A549 (cell line): ENCODE results near the gene SRCAP.

ENCODE experiments used
- CBX8 ChIP-seq: fragments of 200-600 bp; sonication (generic); IDR thresholded peaks from 2 replicates; pipeline ENCODE4 v1.6.1; 2016
- CEBPB ChIP-seq, 2 experiments: fragments of >200 bp in 1 of 2; sonication (Bioruptor Twin) in 1 of 2; formaldehyde crosslinking in 1 of 2; IDR thresholded peaks; 2 replicates each; pipeline ENCODE4 v1.6.1; 2012 to 2016
- CTCF ChIP-seq: fragments of >200 bp; sonication (Bioruptor Twin); formaldehyde crosslinking; IDR thresholded peaks from 3 replicates; pipeline ENCODE4 v1.5.1; 2016
- EP300 ChIP-seq, 2 experiments: fragments of >200 bp; sonication (Bioruptor Twin); formaldehyde crosslinking; IDR thresholded peaks; 2 replicates in 1 of 2; 3 replicates in 1 of 2; pipeline ENCODE4 v1.6.1; 2016 to 2017
- JUNB ChIP-seq: fragments of >200 bp; sonication (Bioruptor Twin); formaldehyde crosslinking; IDR thresholded peaks from 2 replicates; pipeline ENCODE4 v1.6.1; 2016
- MYC ChIP-seq: IDR thresholded peaks from 2 replicates; pipeline ENCODE4 v1.6.1; 2012; ENCODE audit warnings: mild to moderate bottlenecking, inconsistent platforms, low read length, improper control_type of control experiment, borderline replicate concordance
- POLR2A ChIP-seq: IDR thresholded peaks from 2 replicates; pipeline ENCODE4 v1.6.1; 2012; ENCODE audit warnings: mild to moderate bottlenecking, low read length
- RAD21 ChIP-seq, 2 experiments: fragments of >200 bp in 1 of 2; sonication (Bioruptor Twin) in 1 of 2; formaldehyde crosslinking in 1 of 2; IDR thresholded peaks in 1 of 2; conservative IDR thresholded peaks in 1 of 2; 2 replicates in 1 of 2; 3 replicates in 1 of 2; pipeline ENCODE4 v1.6.1; 2012 to 2018; ENCODE audit warnings: inconsistent platforms in 1 of 2
- SMC3 ChIP-seq: fragments of >200 bp; sonication (Bioruptor Twin); formaldehyde crosslinking; IDR thresholded peaks from 3 replicates; pipeline ENCODE4 v1.6.1; 2018; ENCODE audit warnings: inconsistent platforms
- TF ChIP-seq, protein P1 (sequence below): fragments of >200 bp; sonication (Bioruptor Twin); formaldehyde crosslinking; IDR thresholded peaks from 3 replicates; pipeline ENCODE4 v1.6.1; 2016
- TF ChIP-seq, protein P2 (sequence below): fragments of 200-600 bp; sonication (generic); IDR thresholded peaks from 2 replicates; pipeline ENCODE4 v1.6.1; 2016; ENCODE audit warnings: antibody characterized with exemption, mild to moderate bottlenecking, moderate library complexity

DNA sequence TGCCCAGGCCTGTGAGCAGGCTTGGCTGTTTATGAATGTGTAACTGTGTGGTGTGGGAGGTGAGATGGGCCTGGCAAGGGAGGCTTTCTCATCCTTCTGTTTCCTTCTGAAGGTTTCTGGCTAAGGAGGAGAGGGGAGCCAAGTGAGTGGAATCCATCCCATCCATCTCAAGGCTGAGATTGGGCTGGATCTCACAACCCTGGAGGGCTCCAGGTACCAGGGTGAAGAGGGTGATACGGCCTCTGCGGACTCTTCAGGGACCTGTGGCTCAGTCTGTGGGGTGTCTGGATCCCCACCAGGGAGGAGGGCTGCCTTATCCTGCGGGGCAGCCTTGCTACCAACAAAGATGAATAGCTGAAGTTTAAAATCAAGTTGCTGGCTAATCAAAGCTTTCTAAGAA is 81.0 kb downstream of the SRCAP start:
- TF ChIP-seq, protein P1, sequence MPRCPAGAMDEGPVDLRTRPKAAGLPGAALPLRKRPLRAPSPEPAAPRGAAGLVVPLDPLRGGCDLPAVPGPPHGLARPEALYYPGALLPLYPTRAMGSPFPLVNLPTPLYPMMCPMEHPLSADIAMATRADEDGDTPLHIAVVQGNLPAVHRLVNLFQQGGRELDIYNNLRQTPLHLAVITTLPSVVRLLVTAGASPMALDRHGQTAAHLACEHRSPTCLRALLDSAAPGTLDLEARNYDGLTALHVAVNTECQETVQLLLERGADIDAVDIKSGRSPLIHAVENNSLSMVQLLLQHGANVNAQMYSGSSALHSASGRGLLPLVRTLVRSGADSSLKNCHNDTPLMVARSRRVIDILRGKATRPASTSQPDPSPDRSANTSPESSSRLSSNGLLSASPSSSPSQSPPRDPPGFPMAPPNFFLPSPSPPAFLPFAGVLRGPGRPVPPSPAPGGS = no peak
- TF ChIP-seq, protein P2, sequence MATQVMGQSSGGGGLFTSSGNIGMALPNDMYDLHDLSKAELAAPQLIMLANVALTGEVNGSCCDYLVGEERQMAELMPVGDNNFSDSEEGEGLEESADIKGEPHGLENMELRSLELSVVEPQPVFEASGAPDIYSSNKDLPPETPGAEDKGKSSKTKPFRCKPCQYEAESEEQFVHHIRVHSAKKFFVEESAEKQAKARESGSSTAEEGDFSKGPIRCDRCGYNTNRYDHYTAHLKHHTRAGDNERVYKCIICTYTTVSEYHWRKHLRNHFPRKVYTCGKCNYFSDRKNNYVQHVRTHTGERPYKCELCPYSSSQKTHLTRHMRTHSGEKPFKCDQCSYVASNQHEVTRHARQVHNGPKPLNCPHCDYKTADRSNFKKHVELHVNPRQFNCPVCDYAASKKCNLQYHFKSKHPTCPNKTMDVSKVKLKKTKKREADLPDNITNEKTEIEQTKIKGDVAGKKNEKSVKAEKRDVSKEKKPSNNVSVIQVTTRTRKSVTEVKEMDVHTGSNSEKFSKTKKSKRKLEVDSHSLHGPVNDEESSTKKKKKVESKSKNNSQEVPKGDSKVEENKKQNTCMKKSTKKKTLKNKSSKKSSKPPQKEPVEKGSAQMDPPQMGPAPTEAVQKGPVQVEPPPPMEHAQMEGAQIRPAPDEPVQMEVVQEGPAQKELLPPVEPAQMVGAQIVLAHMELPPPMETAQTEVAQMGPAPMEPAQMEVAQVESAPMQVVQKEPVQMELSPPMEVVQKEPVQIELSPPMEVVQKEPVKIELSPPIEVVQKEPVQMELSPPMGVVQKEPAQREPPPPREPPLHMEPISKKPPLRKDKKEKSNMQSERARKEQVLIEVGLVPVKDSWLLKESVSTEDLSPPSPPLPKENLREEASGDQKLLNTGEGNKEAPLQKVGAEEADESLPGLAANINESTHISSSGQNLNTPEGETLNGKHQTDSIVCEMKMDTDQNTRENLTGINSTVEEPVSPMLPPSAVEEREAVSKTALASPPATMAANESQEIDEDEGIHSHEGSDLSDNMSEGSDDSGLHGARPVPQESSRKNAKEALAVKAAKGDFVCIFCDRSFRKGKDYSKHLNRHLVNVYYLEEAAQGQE = no peak
- no peak for TF ChIP-seq POLR2A
- TF ChIP-seq CTCF = no peak
- no peak for TF ChIP-seq SMC3
- no peak for TF ChIP-seq MYC
- TF ChIP-seq CEBPB (IDR thresholded peaks at IDR 0.05) = no peak
- no peak for TF ChIP-seq JUNB
- TF ChIP-seq CBX8 = no peak
- TF ChIP-seq RAD21 (conservative IDR thresholded peaks at IDR 0.05 in 1 of 2, IDR thresholded peaks at IDR 0.05 in 1 of 2) = no peak
- TF ChIP-seq EP300 (IDR thresholded peaks at IDR 0.05) = no peak
